Measurements from ENCODE around the gene RUSC1.

RUSC1 gene

DNA sequence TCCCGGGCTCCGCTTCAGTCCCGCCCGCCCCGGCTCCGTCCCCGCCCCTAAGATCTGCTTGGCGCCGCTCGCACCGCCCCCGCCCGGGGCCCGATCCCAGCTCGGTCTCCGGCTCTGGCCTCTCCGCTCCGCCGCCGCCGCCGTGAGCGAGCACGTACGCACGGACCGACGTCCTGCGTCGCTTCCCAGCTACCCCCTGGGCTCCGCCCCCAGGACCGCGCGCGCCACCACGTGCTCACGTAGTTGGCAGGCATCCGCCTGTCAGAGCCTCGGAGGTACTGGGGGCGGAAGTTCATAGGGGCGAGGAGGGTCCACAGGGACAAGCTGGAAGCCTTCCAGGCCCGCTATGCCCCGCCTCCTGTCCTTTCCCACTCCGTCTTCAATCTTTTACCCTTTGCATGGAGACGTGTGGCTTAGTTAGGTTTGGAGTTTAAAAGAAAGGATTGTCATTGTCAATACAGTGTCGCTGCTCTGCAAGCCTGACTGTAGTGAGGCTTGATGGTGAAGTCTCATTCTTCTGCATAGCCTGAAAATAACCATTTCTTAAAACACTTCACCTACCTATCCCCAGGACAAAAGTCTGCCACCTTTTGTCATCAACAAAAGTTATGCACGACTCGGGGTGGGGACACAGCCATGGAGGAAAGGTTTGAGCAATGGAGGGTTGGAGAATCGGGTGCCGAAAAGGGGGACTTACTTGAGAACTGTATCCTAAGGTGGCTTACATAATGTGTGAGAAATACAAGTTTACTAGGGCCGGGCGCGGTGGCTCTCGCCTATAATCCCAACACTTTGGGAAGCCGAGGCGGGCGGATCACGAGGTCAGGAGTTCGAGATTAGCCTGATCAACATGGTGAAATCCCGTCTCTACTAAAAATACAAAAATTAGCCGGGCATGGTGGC lies 47.1 kb upstream of the RUSC1 start, which contains the start of gene CLK2 (continued):
- no peak for TF ChIP-seq ZNF560 (tag by site-specific recombination; IDR thresholded peaks at IDR 0.05; ENCODE audit: borderline replicate concordance)
- no peak for TF ChIP-seq TCF7L2 (IDR thresholded peaks at IDR 0.05; ENCODE audit: borderline replicate concordance, low read depth, low read length)
- peak; percentile 54; the same call in 1 of the 2 replicates for TF ChIP-seq ZXDB (tag by site-specific recombination; IDR thresholded peaks at IDR 0.05)
- no peak for TF ChIP-seq ZNF600 (tag by site-specific recombination; IDR thresholded peaks at IDR 0.05)
- no peak for TF ChIP-seq ZNF426 (tag by site-specific recombination; IDR thresholded peaks at IDR 0.05)
- peak; percentile 22; the same call in 1 of the 2 replicates for TF ChIP-seq KLF10 (tag by site-specific recombination; IDR thresholded peaks at IDR 0.05)
- peak; percentile 77 for TF ChIP-seq SP2 (tag by site-specific recombination; IDR thresholded peaks at IDR 0.05)
- no peak for TF ChIP-seq ZNF843 (tag by site-specific recombination; IDR thresholded peaks at IDR 0.05)
- peak; percentile 95 for TF ChIP-seq ZFP69B (tag by site-specific recombination; IDR thresholded peaks at IDR 0.05)
- peak; percentile 51; the same call in 1 of the 2 replicates for TF ChIP-seq ZFHX2 (tag by site-specific recombination; conservative IDR thresholded peaks at IDR 0.05)
- peak; percentile 64 for TF ChIP-seq ZNF335 (tag by site-specific recombination; conservative IDR thresholded peaks at IDR 0.05)
- TF ChIP-seq ZNF792 (tag by site-specific recombination; IDR thresholded peaks at IDR 0.05) = no peak
- TF ChIP-seq, protein P1, sequence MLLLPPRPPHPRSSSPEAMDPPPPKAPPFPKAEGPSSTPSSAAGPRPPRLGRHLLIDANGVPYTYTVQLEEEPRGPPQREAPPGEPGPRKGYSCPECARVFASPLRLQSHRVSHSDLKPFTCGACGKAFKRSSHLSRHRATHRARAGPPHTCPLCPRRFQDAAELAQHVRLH (tag by site-specific recombination; IDR thresholded peaks at IDR 0.05) = peak; percentile 90
- TF ChIP-seq ZNF132 (tag by site-specific recombination; IDR thresholded peaks at IDR 0.05; ENCODE audit: borderline replicate concordance) = no peak
- TF ChIP-seq ZNF146 (tag by site-specific recombination; IDR thresholded peaks at IDR 0.05) = no peak
- TF ChIP-seq ZNF585B (tag by site-specific recombination; IDR thresholded peaks at IDR 0.05) = no peak
- no peak for TF ChIP-seq ZNF549 (tag by site-specific recombination; IDR thresholded peaks at IDR 0.05)
- no peak; the same call in 1 of the 2 replicates for TF ChIP-seq ZNF324 (tag by site-specific recombination; IDR thresholded peaks at IDR 0.05)
- TF ChIP-seq ZNF629 (tag by site-specific recombination; IDR thresholded peaks at IDR 0.05) = peak; percentile 59; the same call in 1 of the 2 replicates
- TF ChIP-seq ZNF121 (tag by site-specific recombination; IDR thresholded peaks at IDR 0.05) = no peak
- peak; percentile 21; the same call in 1 of the 2 replicates for TF ChIP-seq KLF8 (tag by site-specific recombination; IDR thresholded peaks at IDR 0.05)
- TF ChIP-seq, protein P2, sequence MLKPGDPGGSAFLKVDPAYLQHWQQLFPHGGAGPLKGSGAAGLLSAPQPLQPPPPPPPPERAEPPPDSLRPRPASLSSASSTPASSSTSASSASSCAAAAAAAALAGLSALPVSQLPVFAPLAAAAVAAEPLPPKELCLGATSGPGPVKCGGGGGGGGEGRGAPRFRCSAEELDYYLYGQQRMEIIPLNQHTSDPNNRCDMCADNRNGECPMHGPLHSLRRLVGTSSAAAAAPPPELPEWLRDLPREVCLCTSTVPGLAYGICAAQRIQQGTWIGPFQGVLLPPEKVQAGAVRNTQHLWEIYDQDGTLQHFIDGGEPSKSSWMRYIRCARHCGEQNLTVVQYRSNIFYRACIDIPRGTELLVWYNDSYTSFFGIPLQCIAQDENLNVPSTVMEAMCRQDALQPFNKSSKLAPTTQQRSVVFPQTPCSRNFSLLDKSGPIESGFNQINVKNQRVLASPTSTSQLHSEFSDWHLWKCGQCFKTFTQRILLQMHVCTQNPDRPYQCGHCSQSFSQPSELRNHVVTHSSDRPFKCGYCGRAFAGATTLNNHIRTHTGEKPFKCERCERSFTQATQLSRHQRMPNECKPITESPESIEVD (tag by site-specific recombination; IDR thresholded peaks at IDR 0.05) = no peak
- TF ChIP-seq ZNF394 (tag by site-specific recombination; IDR thresholded peaks at IDR 0.05; ENCODE audit: borderline replicate concordance) = peak; percentile 82
- TF ChIP-seq, protein P3, sequence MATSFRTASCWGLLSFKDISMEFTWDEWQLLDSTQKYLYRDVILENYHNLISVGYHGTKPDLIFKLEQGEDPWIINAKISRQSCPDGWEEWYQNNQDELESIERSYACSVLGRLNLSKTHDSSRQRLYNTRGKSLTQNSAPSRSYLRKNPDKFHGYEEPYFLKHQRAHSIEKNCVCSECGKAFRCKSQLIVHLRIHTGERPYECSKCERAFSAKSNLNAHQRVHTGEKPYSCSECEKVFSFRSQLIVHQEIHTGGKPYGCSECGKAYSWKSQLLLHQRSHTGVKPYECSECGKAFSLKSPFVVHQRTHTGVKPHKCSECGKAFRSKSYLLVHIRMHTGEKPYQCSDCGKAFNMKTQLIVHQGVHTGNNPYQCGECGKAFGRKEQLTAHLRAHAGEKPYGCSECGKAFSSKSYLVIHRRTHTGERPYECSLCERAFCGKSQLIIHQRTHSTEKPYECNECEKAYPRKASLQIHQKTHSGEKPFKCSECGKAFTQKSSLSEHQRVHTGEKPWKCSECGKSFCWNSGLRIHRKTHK (tag by site-specific recombination; IDR thresholded peaks at IDR 0.05) = no peak
- TF ChIP-seq, protein P4, sequence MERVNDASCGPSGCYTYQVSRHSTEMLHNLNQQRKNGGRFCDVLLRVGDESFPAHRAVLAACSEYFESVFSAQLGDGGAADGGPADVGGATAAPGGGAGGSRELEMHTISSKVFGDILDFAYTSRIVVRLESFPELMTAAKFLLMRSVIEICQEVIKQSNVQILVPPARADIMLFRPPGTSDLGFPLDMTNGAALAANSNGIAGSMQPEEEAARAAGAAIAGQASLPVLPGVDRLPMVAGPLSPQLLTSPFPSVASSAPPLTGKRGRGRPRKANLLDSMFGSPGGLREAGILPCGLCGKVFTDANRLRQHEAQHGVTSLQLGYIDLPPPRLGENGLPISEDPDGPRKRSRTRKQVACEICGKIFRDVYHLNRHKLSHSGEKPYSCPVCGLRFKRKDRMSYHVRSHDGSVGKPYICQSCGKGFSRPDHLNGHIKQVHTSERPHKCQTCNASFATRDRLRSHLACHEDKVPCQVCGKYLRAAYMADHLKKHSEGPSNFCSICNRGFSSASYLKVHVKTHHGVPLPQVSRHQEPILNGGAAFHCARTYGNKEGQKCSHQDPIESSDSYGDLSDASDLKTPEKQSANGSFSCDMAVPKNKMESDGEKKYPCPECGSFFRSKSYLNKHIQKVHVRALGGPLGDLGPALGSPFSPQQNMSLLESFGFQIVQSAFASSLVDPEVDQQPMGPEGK (tag by site-specific recombination; IDR thresholded peaks at IDR 0.05) = peak; percentile 82
- TF ChIP-seq SP3 (tag by site-specific recombination; IDR thresholded peaks at IDR 0.05) = peak; percentile 86
